GM20000 (cell line): ENCODE data around the gene GNL2.
"Not testable (repeated sequence)": the region's sequence is repeated elsewhere in the genome, so short reads cannot be mapped to it uniquely, and the experiment has no call there.

Source experiments
- DNase-seq: peaks from one replicate; pipeline ENCODE4 v3.0.0; 2012; ENCODE audit warnings: low spot score
- CTCF ChIP-seq: IDR thresholded peaks from 2 replicates; pipeline ENCODE4 v1.5.1; 2012; ENCODE audit warnings: mild to moderate bottlenecking, control low read depth; ENCODE audit errors: extremely low read depth, missing control alignments

The GNL2 gene

GRCh38 chr1:37596182-37596667 lies 488 bp upstream of the GNL2 start:
- no peak for DNase-seq
- TF ChIP-seq CTCF = no peak

GRCh38 chr1:37593726-37594125 lies 2.0 kb downstream of the GNL2 start:
- DNase-seq = no peak
- no peak for TF ChIP-seq CTCF

- DNase-seq = no peak
- TF ChIP-seq CTCF = no peak
Measured at GRCh38 chr1:37588939-37589338, 6.8 kb downstream of the GNL2 start.

GRCh38 chr1:37584544-37584943 lies 11.2 kb downstream of the GNL2 start:
- DNase-seq = not testable (repeated sequence)

- no peak for TF ChIP-seq CTCF
- no peak for DNase-seq
Measured at GRCh38 chr1:37575692-37576091, 20.0 kb downstream of the GNL2 start.

- DNase-seq = no peak
- no peak for TF ChIP-seq CTCF
Measured at GRCh38 chr1:37574834-37575480, 20.8 kb downstream of the GNL2 start.

GRCh38 chr1:37570528-37571334 lies 25.0 kb downstream of the GNL2 start:
- no peak for TF ChIP-seq CTCF
- no peak for DNase-seq
